Activated naive CD4-positive, alpha-beta T cell treated with anti-CD3 and anti-CD28 coated beads, Interleukin-2, amount 10 ng/mL, durations not matched to agents 7 days and 5 days (primary cell): ENCODE measurements around the gene AKR7A3.
A peak's percentile ranks its signal among the peaks of the same experiment; 100 is the strongest.
"Not testable (repeated sequence)": the region's sequence is repeated elsewhere in the genome, so short reads cannot be mapped to it uniquely, and the experiment has no call there.

ENCODE experiments used
- CTCF ChIA-PET: fragments of 350-600 bp; sonication (Branson Sonifier 250); formaldehyde crosslinking; loops from one replicate; lab custom pipeline; 2021; ENCODE audit warnings: antibody characterized with exemption; lab: Charles Lee
- DNase-seq: peaks from one replicate; pipeline ENCODE4 v3.0.0-alpha.2; 2020
- H3K27ac Mint-ChIP-seq: one replicate; pipeline ENCODE4 v1.8.0; 2021; ENCODE audit warnings: mild to moderate bottlenecking, moderate library complexity, mixed read lengths
- H3K27me3 Mint-ChIP-seq: one replicate; pipeline ENCODE4 v1.8.0; 2021; ENCODE audit warnings: mild to moderate bottlenecking, mixed read lengths
- H3K36me3 Mint-ChIP-seq: one replicate; pipeline ENCODE4 v1.8.0; 2021; ENCODE audit warnings: mixed read lengths
- H3K4me1 Mint-ChIP-seq: one replicate; pipeline ENCODE4 v1.8.0; 2021; ENCODE audit warnings: mixed read lengths
- H3K4me3 Mint-ChIP-seq: one replicate; pipeline ENCODE4 v1.8.0; 2021; ENCODE audit warnings: mild to moderate bottlenecking, moderate library complexity, mixed read lengths
- H3K9me3 Mint-ChIP-seq: one replicate; pipeline ENCODE4 v1.8.0; 2021; ENCODE audit warnings: mixed read lengths

The AKR7A3 gene

GRCh38 chr1:19260211-19261138 lies 28.1 kb downstream of the AKR7A3 start:
- CTCF ChIA-PET = no interaction called here
- H3K4me1 Mint-ChIP-seq = no peaks in the 10 kb centered on the region
- no peaks in the 10 kb centered on the region for H3K9me3 Mint-ChIP-seq
- peak overlapping the region; percentile 14 for H3K27ac Mint-ChIP-seq
- H3K36me3 Mint-ChIP-seq = peaks cover 16% of the 10 kb centered on the region
- no peaks in the 10 kb centered on the region for H3K27me3 Mint-ChIP-seq
- no peak overlapping the region for H3K4me3 Mint-ChIP-seq
- no peak for DNase-seq

- no peak overlapping the region for H3K27ac Mint-ChIP-seq
- CTCF ChIA-PET = interaction anchor here (1.0 kb wide), 1 partner anchor 17 kb away, joined by 4 read pairs; no protein-coding TSS in a partner anchor
- no peaks in the 10 kb centered on the region for H3K27me3 Mint-ChIP-seq
Measured at GRCh38 chr1:19258353-19258752, 30.2 kb downstream of the AKR7A3 start.

GRCh38 chr1:19257178-19257914 lies 31.2 kb downstream of the AKR7A3 start:
- H3K27me3 Mint-ChIP-seq = no peaks in the 10 kb centered on the region
- H3K36me3 Mint-ChIP-seq = peaks cover 17% of the 10 kb centered on the region
- peaks cover 21% of the 10 kb centered on the region for H3K4me1 Mint-ChIP-seq
- no peak for DNase-seq
- H3K27ac Mint-ChIP-seq = no peak overlapping the region
- no peak overlapping the region for H3K4me3 Mint-ChIP-seq
- H3K9me3 Mint-ChIP-seq = no peaks in the 10 kb centered on the region
- CTCF ChIA-PET = interaction anchor here (0.8 to 3.0 kb wide), 4 partner anchors 16 to 404 kb away, joined by 3 to 10 read pairs (median 4); no protein-coding TSS in a partner anchor

More at GRCh38 chr1:19258353-19258752, 30.2 kb downstream of the AKR7A3 start:
- H3K4me3 Mint-ChIP-seq = no peak overlapping the region
- no peak for DNase-seq
- peaks cover 14% of the 10 kb centered on the region for H3K4me1 Mint-ChIP-seq
- peaks cover 17% of the 10 kb centered on the region for H3K36me3 Mint-ChIP-seq
- H3K9me3 Mint-ChIP-seq = no peaks in the 10 kb centered on the region

- not testable (repeated sequence) for H3K27ac Mint-ChIP-seq, DNase-seq, H3K27me3 Mint-ChIP-seq, H3K4me3 Mint-ChIP-seq, H3K9me3 Mint-ChIP-seq
- Mint-ChIP-seq H3K36me3 (peaks cover 18% of the 10 kb centered on the region), H3K4me1 (peaks cover 24% of the 10 kb centered on the region)
- CTCF ChIA-PET = interaction anchor here (0.6 to 3.0 kb wide), 5 partner anchors 230 to 459 kb away, joined by 3 to 10 read pairs (median 3); no protein-coding TSS in a partner anchor
Measured at GRCh38 chr1:19256301-19256700, 32.3 kb downstream of the AKR7A3 start.

- DNase-seq = no peak
- H3K4me3 Mint-ChIP-seq = no peak overlapping the region
- H3K27me3 Mint-ChIP-seq = no peaks in the 10 kb centered on the region
- H3K4me1 Mint-ChIP-seq = peaks cover 33% of the 10 kb centered on the region
- peaks cover 19% of the 10 kb centered on the region for H3K36me3 Mint-ChIP-seq
- H3K27ac Mint-ChIP-seq = no peak overlapping the region
- H3K9me3 Mint-ChIP-seq = no peaks in the 10 kb centered on the region
- CTCF ChIA-PET = interaction anchor here (3.0 kb wide), 1 partner anchor 406 kb away, joined by 10 read pairs; no protein-coding TSS in a partner anchor
Measured at GRCh38 chr1:19255288-19255687, 33.3 kb downstream of the AKR7A3 start.

GRCh38 chr1:19254416-19254815 lies 34.2 kb downstream of the AKR7A3 start:
- Mint-ChIP-seq H3K27ac (no peak overlapping the region), H3K9me3 (no peaks in the 10 kb centered on the region), H3K4me3 (no peak overlapping the region), H3K4me1 (peaks cover 38% of the 10 kb centered on the region), H3K27me3 (no peaks in the 10 kb centered on the region), H3K36me3 (peaks cover 16% of the 10 kb centered on the region)
- CTCF ChIA-PET = interaction anchor here (0.8 to 3.0 kb wide), 2 partner anchors 397 to 407 kb away, joined by 3 to 10 read pairs; no protein-coding TSS in a partner anchor
- no peak for DNase-seq

GRCh38 chr1:19251305-19252196 lies 37.0 kb downstream of the AKR7A3 start, which contains the start of the genes EMC1 and MRTO4:
EMC1 (minus strand) TSS chr1:19251524; CDS start chr1:19251509, 15 bp downstream.
MRTO4 (plus strand) TSS chr1:19251805; CDS start chr1:19251836, 31 bp downstream.
- peaks cover 41% of the 10 kb centered on the region for H3K4me1 Mint-ChIP-seq
- H3K27me3 Mint-ChIP-seq = no peaks in the 10 kb centered on the region
- H3K27ac Mint-ChIP-seq = peak within 1 kb of the TSS; percentile 88
- H3K36me3 Mint-ChIP-seq = peaks cover 5% of the 10 kb centered on the region
- H3K9me3 Mint-ChIP-seq = no peaks in the 10 kb centered on the region
- peak within 1 kb of the TSS; percentile 89 for H3K4me3 Mint-ChIP-seq
- CTCF ChIA-PET = interaction anchor here (0.9 to 1.7 kb wide), 3 partner anchors 10 to 402 kb away, joined by 4 read pairs; no protein-coding TSS in a partner anchor
- peak; percentile 92 for DNase-seq

- Mint-ChIP-seq H3K4me1 (peaks cover 41% of the 10 kb centered on the region), H3K27ac (peak overlapping the region; percentile 88), H3K36me3 (peaks cover 4% of the 10 kb centered on the region), H3K27me3 (no peaks in the 10 kb centered on the region), H3K9me3 (no peaks in the 10 kb centered on the region), H3K4me3 (peak overlapping the region; percentile 89)
- CTCF ChIA-PET = interaction anchor here (0.9 to 1.7 kb wide), 2 partner anchors 9 to 403 kb away, joined by 4 read pairs; no protein-coding TSS in a partner anchor
- peak; percentile 28 for DNase-seq
Measured at GRCh38 chr1:19250629-19251304, 37.8 kb downstream of the AKR7A3 start.

GRCh38 chr1:19240673-19241538 lies 47.7 kb downstream of the AKR7A3 start:
- DNase-seq = peak; percentile 80
- Mint-ChIP-seq H3K9me3 (no peaks in the 10 kb centered on the region), H3K4me3 (no peak overlapping the region), H3K27ac (no peak overlapping the region), H3K36me3 (peaks cover 55% of the 10 kb centered on the region), H3K4me1 (no peaks in the 10 kb centered on the region), H3K27me3 (no peaks in the 10 kb centered on the region)
- CTCF ChIA-PET = interaction anchor here (0.7 to 2.1 kb wide), 20 partner anchors 8 to 357 kb away, joined by 3 to 17 read pairs (median 4); partner anchors contain the start of genes MRTO4 and UBR4

- Mint-ChIP-seq H3K27ac (peak overlapping the region; percentile 49), H3K36me3 (peaks cover 59% of the 10 kb centered on the region), H3K9me3 (no peaks in the 10 kb centered on the region), H3K4me1 (no peaks in the 10 kb centered on the region), H3K27me3 (no peaks in the 10 kb centered on the region), H3K4me3 (no peak overlapping the region)
- CTCF ChIA-PET = interaction anchor here (0.8 to 2.1 kb wide), 5 partner anchors 9 to 333 kb away, joined by 3 to 9 read pairs (median 5); no protein-coding TSS in a partner anchor
- no peak for DNase-seq
Measured at GRCh38 chr1:19239876-19240275, 48.7 kb downstream of the AKR7A3 start.

GRCh38 chr1:19234224-19234623 lies 54.3 kb downstream of the AKR7A3 start:
- Mint-ChIP-seq H3K36me3 (peaks cover 40% of the 10 kb centered on the region), H3K27ac (no peak overlapping the region), H3K27me3 (no peaks in the 10 kb centered on the region), H3K4me3 (no peak overlapping the region), H3K9me3 (no peaks in the 10 kb centered on the region), H3K4me1 (no peaks in the 10 kb centered on the region)
- no peak for DNase-seq
- CTCF ChIA-PET = interaction anchor here (0.7 kb wide), 1 partner anchor 8 kb away, joined by 4 read pairs; no protein-coding TSS in a partner anchor
